GM21717 (cell line): ENCODE measurements around the gene ANKK1.

Experiments used
- ATAC-seq: cut with Tn5 transposase; IDR thresholded peaks from one replicate; pipeline ENCODE4 v1.9.1; 2021; ENCODE audit warnings: mild to moderate bottlenecking, moderate library complexity; ENCODE audit not compliant: unreplicated experiment

The ANKK1 gene

GRCh38 chr11:113407163-113407562 lies 19.6 kb downstream of the ANKK1 start:
- ATAC-seq = no peak

GRCh38 chr11:113408206-113408605 lies 20.6 kb downstream of the ANKK1 start:
- no peak for ATAC-seq

GRCh38 chr11:113408887-113409286 lies 21.3 kb downstream of the ANKK1 start:
- ATAC-seq = no peak

GRCh38 chr11:113409526-113409925 lies 21.9 kb downstream of the ANKK1 start:
- ATAC-seq = no peak

- ATAC-seq = no peak
Measured at GRCh38 chr11:113410414-113411135, 23.0 kb downstream of the ANKK1 start.

GRCh38 chr11:113411536-113411935 lies 24.0 kb downstream of the ANKK1 start:
- ATAC-seq = no peak

- ATAC-seq = no peak
Measured at GRCh38 chr11:113412675-113413074, 25.1 kb downstream of the ANKK1 start.

GRCh38 chr11:113415343-113415742 lies 27.8 kb downstream of the ANKK1 start:
- no peak for ATAC-seq

GRCh38 chr11:113417428-113417827 lies 29.8 kb downstream of the ANKK1 start:
- no peak for ATAC-seq

- ATAC-seq = no peak
Measured at GRCh38 chr11:113419454-113420003, 31.9 kb downstream of the ANKK1 start.

- no peak for ATAC-seq
Measured at GRCh38 chr11:113420808-113421207, 33.2 kb downstream of the ANKK1 start.

- ATAC-seq = no peak
Measured at GRCh38 chr11:113426686-113427085, 39.1 kb downstream of the ANKK1 start.

- no peak for ATAC-seq
Measured at GRCh38 chr11:113431746-113432145, 44.2 kb downstream of the ANKK1 start.

- ATAC-seq = no peak
Measured at GRCh38 chr11:113435190-113435968, 47.8 kb downstream of the ANKK1 start.

- ATAC-seq = no peak
Measured at GRCh38 chr11:113436672-113437252, 49.2 kb downstream of the ANKK1 start.

- no peak for ATAC-seq
Measured at GRCh38 chr11:113440816-113441215, 53.2 kb downstream of the ANKK1 start.

GRCh38 chr11:113444502-113445123 lies 57.0 kb downstream of the ANKK1 start:
- ATAC-seq = no peak

- ATAC-seq = no peak
Measured at GRCh38 chr11:113446112-113446511, 58.5 kb downstream of the ANKK1 start.

GRCh38 chr11:113446938-113447337 lies 59.4 kb downstream of the ANKK1 start:
- no peak for ATAC-seq

- ATAC-seq = no peak
Measured at GRCh38 chr11:113447621-113448315, 60.2 kb downstream of the ANKK1 start.

GRCh38 chr11:113448316-113448677 lies 60.7 kb downstream of the ANKK1 start:
- ATAC-seq = no peak
